Caco-2 (cell line): ENCODE measurements around the gene FBXO8. TPM values are rescaled to one million over a fixed set of nuclear protein-coding genes. Genes with fewer than 3 reads are reported as not detected.

ENCODE experiments used
- BruUV-seq: library from RNA; stranded (reverse); fragments of 400-500 nt; replicated peaks from 2 replicates; lab custom pipeline; 2021; lab: Mats Ljungman, UMichigan
- CTCF ChIA-PET: fragments of 300-600 bp; sonication (Branson Sonifier 250); formaldehyde crosslinking; loops from one replicate; lab custom pipeline; 2022; ENCODE audit warnings: antibody characterized with exemption; lab: Charles Lee
- POLR2A ChIA-PET: fragments of 300-600 bp; sonication (Branson Sonifier 250); formaldehyde crosslinking; loops from one replicate; lab custom pipeline; 2022; ENCODE audit warnings: antibody characterized with exemption; lab: Charles Lee
- DNase-seq, 2 experiments: peaks; one replicate each; pipeline versions ENCODE4 v3.0.0 to v3.0.0-alpha.2; 2020 to 2022
- H3K27me3 ChIP-seq: replicated peaks from 2 replicates; pipeline ENCODE4 v1.6.0; 2011; ENCODE audit warnings: low read length; ENCODE audit not compliant: control insufficient read depth, insufficient read depth
- H3K36me3 ChIP-seq: 2 replicates; pipeline ENCODE4 v1.5.1; 2011; ENCODE audit warnings: low read length; ENCODE audit not compliant: control insufficient read depth, insufficient read depth
- H3K4me1 ChIP-seq: fragments of 250-450 bp; sonication (Bioruptor Pico); 2 replicates; pipeline ENCODE4 v1.5.1; 2020; ENCODE audit warnings: mild to moderate bottlenecking
- H3K4me3 ChIP-seq: 2 replicates; pipeline ENCODE4 v1.5.1; 2011; ENCODE audit warnings: low read depth, mild to moderate bottlenecking, control low read depth, low read length
- H3K9me3 ChIP-seq: fragments of 250-450 bp; sonication (Bioruptor Pico); 2 replicates; pipeline ENCODE4 v1.5.1; 2020; ENCODE audit warnings: mild to moderate bottlenecking, moderate library complexity
- H3K27ac Mint-ChIP-seq: one replicate; pipeline ENCODE4 v1.8.0; 2022; ENCODE audit warnings: mixed read lengths; ENCODE audit not compliant: unreplicated experiment
- H3K27me3 Mint-ChIP-seq: one replicate; pipeline ENCODE4 v1.8.0; 2022; ENCODE audit warnings: mixed read lengths; ENCODE audit not compliant: insufficient read depth, unreplicated experiment
- H3K36me3 Mint-ChIP-seq: one replicate; pipeline ENCODE4 v1.8.0; 2022; ENCODE audit warnings: mild to moderate bottlenecking, mixed read lengths; ENCODE audit not compliant: insufficient read depth, unreplicated experiment
- H3K4me1 Mint-ChIP-seq: one replicate; pipeline ENCODE4 v1.8.0; 2022; ENCODE audit warnings: low read depth, mixed read lengths; ENCODE audit not compliant: unreplicated experiment
- H3K4me3 Mint-ChIP-seq: one replicate; pipeline ENCODE4 v1.8.0; 2022; ENCODE audit warnings: mild to moderate bottlenecking, moderate library complexity, mixed read lengths; ENCODE audit not compliant: unreplicated experiment
- H3K9me3 Mint-ChIP-seq: one replicate; pipeline ENCODE4 v1.8.0; 2022; ENCODE audit warnings: mixed read lengths; ENCODE audit not compliant: unreplicated experiment
- intact Hi-C: fragments of 100-400 bp; cut with micrococcal nuclease; formaldehyde crosslinking; loops from one replicate; pipeline ENCODE4 v1.10.0; 2022; ENCODE audit not compliant: unreplicated experiment
- total RNA-seq: library from RNA; stranded (reverse); gene quantifications from 2 replicates; pipeline ENCODE4 v1.2.3, GENCODE V29; 2022
- TF ChIP-seq, protein P1 (sequence below), 2 experiments: fragments of 200-600 bp in 1 of 2; IDR thresholded peaks; 1 replicate in 1 of 2; 2 replicates in 1 of 2; pipeline versions ENCODE4 v1.5.1 to v1.8.0; 2011 to 2022; ENCODE audit warnings: antibody characterized with exemption in 1 of 2, control low read depth in 1 of 2, inconsistent platforms in 1 of 2, low read depth in 1 of 2, low read length in 1 of 2, mild to moderate bottlenecking in 1 of 2, moderate library complexity in 1 of 2; ENCODE audit not compliant: insufficient read depth in 1 of 2, severe bottlenecking in 1 of 2, unreplicated experiment in 1 of 2

Gene FBXO8
- total RNA-seq, 1 experiment from 2014 or later: 15.0 TPM

DNA sequence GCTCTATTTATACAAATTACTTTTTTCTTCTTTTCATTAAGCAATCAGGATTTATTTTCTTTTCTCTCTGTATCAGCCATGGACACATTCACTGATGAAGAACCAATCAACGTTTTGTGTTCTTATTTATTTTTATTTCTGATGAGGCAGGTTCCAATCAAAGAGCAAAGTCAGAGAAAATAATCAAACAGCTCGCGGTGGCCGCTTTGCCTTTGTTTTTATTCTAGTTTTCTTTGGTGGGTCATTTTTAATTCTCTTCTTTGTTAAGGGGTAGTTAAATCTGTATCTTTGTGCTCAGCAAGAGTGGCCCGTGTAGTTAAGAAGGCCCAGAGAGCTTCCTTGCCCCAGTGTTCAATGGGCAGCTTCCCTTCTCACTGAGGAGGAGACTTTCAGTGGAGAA is 71.4 kb downstream of the FBXO8 start:
- no peak for DNase-seq
- Histone ChIP-seq H3K36me3 (no peaks in the 10 kb centered on the region), H3K9me3 (no peaks in the 10 kb centered on the region), H3K4me1 (no peaks in the 10 kb centered on the region), H3K4me3 (no peak overlapping the region), H3K27me3 (no peaks in the 10 kb centered on the region)
- no TSS peak for BruUV-seq
- H3K4me3 Mint-ChIP-seq: no peak overlapping the region
- no peaks in the 10 kb centered on the region for H3K27me3 Mint-ChIP-seq
- ChIA-PET CTCF (no interaction called here), POLR2A (no interaction called here)
- no peak overlapping the region for H3K27ac Mint-ChIP-seq
- H3K4me1 Mint-ChIP-seq: no peaks in the 10 kb centered on the region
- intact Hi-C loops: no loop called here
- no peaks in the 10 kb centered on the region for H3K9me3 Mint-ChIP-seq
- TF ChIP-seq, protein P1, sequence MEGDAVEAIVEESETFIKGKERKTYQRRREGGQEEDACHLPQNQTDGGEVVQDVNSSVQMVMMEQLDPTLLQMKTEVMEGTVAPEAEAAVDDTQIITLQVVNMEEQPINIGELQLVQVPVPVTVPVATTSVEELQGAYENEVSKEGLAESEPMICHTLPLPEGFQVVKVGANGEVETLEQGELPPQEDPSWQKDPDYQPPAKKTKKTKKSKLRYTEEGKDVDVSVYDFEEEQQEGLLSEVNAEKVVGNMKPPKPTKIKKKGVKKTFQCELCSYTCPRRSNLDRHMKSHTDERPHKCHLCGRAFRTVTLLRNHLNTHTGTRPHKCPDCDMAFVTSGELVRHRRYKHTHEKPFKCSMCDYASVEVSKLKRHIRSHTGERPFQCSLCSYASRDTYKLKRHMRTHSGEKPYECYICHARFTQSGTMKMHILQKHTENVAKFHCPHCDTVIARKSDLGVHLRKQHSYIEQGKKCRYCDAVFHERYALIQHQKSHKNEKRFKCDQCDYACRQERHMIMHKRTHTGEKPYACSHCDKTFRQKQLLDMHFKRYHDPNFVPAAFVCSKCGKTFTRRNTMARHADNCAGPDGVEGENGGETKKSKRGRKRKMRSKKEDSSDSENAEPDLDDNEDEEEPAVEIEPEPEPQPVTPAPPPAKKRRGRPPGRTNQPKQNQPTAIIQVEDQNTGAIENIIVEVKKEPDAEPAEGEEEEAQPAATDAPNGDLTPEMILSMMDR (IDR thresholded peaks at IDR 0.05; ENCODE audit: insufficient read depth in 1 of 2, low read depth in 1 of 2, low read length in 1 of 2, severe bottlenecking in 1 of 2, unreplicated experiment in 1 of 2): no peak
- no peaks in the 10 kb centered on the region for H3K36me3 Mint-ChIP-seq

DNA sequence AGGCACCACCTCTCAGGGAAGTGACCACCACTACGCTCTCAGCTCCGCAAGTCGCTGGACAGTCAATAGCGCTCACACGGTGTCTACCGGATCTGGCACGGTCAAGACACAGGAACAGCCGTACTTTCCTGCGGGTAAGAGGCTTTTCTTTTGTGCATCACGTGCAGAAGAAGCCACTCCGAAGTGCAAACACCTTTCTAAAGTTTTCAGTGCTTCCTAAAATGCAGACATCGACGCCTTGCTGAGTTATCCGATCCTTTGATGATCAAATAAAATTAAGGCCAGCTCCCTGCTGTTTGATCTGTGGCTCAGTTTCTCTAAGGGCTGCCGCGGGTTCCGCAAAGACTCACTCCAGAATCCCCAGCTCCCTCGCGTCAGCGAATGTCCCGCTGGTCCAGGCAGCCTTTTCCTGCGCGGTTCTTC is 71.8 kb downstream of the FBXO8 start:
- Mint-ChIP-seq H3K27me3 (no peaks in the 10 kb centered on the region), H3K4me3 (no peak overlapping the region), H3K4me1 (no peaks in the 10 kb centered on the region), H3K36me3 (no peaks in the 10 kb centered on the region), H3K27ac (no peak overlapping the region), H3K9me3 (no peaks in the 10 kb centered on the region)
- H3K4me1 ChIP-seq: no peaks in the 10 kb centered on the region
- ChIA-PET POLR2A (no interaction called here), CTCF (no interaction called here)
- TF ChIP-seq, protein P1 (IDR thresholded peaks at IDR 0.05; ENCODE audit: insufficient read depth in 1 of 2, low read depth in 1 of 2, low read length in 1 of 2, severe bottlenecking in 1 of 2, unreplicated experiment in 1 of 2): no peak
- no peak for DNase-seq
- BruUV-seq: no TSS peak
- H3K36me3 ChIP-seq: no peaks in the 10 kb centered on the region
- intact Hi-C loops: no loop called here
- H3K27me3 ChIP-seq: no peaks in the 10 kb centered on the region
- H3K4me3 ChIP-seq: no peak overlapping the region
- H3K9me3 ChIP-seq: no peaks in the 10 kb centered on the region

DNA sequence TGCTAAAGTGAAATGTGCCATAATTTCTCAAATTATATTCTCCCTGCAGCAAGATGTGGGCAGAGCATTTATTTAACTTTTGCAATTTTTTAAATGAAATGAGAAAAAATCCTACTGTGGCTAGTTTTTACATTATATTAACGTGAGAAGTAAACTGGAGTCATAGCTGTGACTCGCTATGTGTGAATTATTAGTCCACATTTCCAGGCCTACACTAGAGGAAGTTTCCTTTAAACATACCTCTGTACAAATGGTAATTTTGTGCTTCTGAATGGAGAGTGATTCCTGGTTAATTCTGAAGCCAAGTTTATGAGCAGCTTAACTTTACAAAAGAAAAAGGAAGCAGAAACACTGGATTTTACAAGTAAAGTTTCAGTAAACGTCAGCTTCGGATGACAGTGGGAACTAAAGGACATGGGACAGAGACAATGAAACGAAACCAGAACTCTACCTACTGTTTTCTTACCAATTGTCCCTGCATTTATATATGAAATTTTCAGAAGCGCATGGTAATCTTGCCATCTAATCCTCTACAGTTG is 72.4 kb downstream of the FBXO8 start:
- TF ChIP-seq, protein P1 (IDR thresholded peaks at IDR 0.05; ENCODE audit: insufficient read depth in 1 of 2, low read depth in 1 of 2, low read length in 1 of 2, severe bottlenecking in 1 of 2, unreplicated experiment in 1 of 2): no peak
- H3K27ac Mint-ChIP-seq: no peak overlapping the region
- Histone ChIP-seq H3K36me3 (no peaks in the 10 kb centered on the region), H3K4me3 (no peak overlapping the region), H3K27me3 (no peaks in the 10 kb centered on the region), H3K9me3 (no peaks in the 10 kb centered on the region), H3K4me1 (no peaks in the 10 kb centered on the region)
- H3K4me1 Mint-ChIP-seq: no peaks in the 10 kb centered on the region
- CTCF ChIA-PET: interaction anchor here (0.6 kb wide), 1 partner anchor 854 kb away, joined by 3 read pairs; no protein-coding TSS in a partner anchor
- peaks cover 4% of the 10 kb centered on the region for H3K36me3 Mint-ChIP-seq
- H3K4me3 Mint-ChIP-seq: no peak overlapping the region
- POLR2A ChIA-PET: no interaction called here
- no peaks in the 10 kb centered on the region for H3K9me3 Mint-ChIP-seq
- no TSS peak for BruUV-seq
- no peaks in the 10 kb centered on the region for H3K27me3 Mint-ChIP-seq
- intact Hi-C loops: no loop called here
- no peak for DNase-seq
